Measurements from ENCODE around the gene PLPPR3. TPM values are rescaled to one million over a fixed set of nuclear protein-coding genes. Genes with fewer than 3 reads are reported as not detected.

Gene PLPPR3
- total RNA-seq, 1 donor from 2014 or later = not detected

DNA sequence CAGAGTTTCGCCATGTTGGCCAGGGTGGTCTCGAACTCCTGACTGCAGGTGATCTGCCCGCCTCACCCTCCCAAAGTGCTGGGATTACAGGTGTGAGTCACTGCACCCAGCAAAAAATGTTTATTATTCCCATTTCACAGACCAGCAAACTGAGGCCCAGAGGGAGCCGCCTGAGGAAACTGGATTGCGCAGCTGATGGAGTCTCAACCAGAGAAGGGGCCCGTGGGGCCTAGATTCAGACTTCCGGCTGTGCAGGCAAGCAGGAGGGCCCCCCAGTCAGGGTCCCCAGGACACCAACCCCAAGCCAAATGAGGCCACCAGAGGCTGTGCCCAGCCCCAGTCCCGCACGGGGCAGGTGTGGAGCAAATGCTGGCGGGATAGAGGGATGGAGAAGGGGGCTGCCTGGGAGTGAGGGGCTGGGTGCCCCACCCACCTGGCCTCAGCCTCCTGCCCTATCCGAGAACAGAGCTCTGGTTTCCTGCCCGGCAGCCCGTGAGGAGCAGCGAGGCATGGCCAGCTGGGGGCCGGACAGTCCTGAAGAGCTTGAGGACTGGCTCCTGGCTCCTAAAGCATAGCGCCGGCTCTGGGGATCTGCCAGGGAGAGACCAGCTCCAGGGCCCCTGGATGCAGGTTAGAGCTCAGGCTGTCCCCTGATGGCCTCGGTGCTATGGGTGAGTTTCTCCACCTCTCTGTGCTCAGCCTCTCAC lies 48.9 kb downstream of the PLPPR3 start:
- no peak for DNase-seq (ENCODE audit: low spot score)

DNA sequence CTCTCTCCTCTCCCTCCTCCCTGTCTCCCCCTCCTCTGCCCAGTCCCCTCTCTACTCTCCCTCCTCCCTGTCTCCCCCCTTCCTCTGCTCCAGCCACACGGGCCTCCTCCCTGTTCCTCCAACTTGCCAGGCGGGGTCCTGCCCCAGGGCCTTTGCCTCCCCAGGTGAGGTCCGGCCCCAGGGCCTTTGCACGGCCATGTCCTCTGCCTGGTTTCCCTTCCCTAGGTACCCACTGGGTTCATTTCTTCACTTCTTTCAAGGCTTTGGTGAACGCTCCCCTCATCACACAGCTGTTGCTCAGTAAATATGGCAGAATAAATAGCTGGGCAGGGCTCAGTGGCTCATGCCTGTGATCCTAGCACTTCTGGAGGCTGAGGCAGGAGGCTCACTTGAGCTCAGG lies 49.7 kb downstream of the PLPPR3 start:
- no peak for DNase-seq (ENCODE audit: low spot score)

DNA sequence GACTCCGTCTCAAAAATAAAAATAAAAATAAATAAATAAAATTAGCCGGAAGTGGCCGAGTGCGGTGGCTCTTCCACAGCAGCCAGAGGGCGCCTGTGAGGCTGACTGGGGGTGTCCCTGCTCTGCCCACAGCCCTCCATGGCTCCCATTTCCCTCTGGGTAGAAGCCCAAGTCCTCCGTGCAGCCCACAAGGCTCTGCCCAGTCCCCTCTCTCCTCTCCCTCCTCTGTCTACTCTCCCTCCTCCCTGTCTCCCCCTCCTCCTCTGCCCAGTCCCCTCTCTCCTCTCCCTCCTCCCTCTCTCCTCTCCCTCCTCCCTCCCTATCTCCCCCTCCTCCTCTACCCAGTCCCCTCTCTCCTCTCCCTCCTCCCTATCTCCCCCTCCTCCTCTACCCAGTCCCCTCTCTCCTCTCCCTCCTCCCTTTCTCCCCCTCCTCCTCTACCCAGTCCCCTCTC lies 50.4 kb downstream of the PLPPR3 start:
- no peak for DNase-seq (ENCODE audit: low spot score)

DNA sequence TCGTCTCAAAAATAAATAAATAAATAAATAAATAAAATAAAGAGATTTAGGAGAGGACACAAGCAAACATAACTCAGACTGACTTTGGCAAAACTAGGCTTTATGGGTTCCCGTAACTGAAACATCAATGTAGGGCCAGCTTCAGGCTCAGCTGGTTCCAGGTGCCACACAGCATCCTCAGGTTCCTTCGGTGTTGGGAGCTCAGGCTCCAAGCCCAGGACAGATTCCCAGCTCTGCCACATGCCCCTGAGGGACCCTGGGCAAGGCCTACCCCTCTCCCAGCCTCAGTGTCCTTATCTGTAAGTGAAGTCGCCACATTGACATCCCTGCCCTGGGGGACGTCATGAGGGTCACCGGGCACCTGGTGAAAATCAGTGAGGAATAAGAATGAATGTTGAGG lies 52.1 kb downstream of the PLPPR3 start:
- DNase-seq (ENCODE audit: low spot score) = no peak

DNA sequence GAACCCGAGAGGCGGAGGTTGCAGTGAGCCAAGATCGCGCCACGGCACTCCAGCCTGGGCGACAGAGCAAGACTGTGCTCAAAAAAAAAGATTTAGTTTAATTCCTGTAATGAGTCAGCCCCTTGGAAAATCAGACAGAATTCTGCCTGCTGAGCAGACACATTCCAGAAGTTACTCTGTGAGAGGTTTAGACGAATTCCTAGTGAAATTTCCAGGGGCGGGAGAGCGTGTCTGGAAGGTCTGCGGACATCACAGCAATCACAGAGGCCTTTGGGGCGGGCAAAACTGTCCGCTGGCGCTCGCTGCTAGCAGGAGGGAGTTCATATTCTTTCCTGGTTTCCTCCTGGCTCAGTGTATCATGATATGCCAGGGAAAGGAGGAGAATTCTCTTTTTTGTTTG lies 53.3 kb downstream of the PLPPR3 start:
- DNase-seq (ENCODE audit: low spot score) = no peak

DNA sequence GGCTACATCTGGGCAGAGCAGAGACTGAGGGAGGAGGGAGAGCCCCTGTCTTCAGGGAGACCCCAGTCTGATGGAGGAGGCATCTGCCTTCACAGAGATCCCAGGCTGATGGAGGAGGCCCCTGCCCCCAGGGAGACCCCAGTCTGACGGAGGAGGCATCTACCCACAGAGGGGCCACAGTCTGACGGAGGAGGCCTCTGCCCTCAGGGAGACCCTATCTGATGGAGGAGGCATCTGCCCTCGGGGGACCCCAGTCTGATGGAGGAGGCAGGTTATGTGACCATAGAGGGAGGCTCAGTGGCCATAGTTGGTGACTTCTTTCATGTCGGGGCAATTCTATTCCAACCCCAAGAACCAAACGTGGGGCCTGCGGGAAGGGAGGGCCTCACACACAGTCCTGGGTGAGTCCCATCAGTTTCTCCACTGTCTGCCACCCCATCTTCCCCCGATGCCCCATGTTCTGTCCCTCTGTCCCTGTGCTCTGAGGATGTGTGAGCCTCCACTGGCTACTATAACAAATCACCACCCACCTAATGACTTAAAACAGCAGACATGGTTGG lies 56.5 kb downstream of the PLPPR3 start:
- DNase-seq (ENCODE audit: low spot score) = no peak

DNA sequence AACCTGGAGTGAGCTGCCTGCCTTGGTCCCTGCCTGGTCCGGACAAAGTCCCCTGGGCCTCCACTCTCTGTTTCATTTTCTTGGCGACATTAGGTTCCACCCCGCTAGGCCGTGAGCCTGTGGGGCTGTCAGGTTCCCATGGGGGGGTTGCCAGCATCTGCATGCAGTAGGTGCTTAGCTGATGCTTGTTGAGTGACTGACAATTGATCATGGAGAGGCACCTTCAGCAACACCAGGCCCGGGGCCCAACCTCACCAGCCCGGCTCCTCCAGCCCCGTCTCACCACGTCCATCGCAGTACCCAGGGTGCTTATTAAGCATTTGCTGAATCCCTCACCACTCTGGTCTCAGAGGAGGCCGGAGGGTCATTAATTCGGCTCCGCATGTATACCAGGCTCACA lies 57.5 kb downstream of the PLPPR3 start:
- DNase-seq (ENCODE audit: low spot score) = no peak

DNA sequence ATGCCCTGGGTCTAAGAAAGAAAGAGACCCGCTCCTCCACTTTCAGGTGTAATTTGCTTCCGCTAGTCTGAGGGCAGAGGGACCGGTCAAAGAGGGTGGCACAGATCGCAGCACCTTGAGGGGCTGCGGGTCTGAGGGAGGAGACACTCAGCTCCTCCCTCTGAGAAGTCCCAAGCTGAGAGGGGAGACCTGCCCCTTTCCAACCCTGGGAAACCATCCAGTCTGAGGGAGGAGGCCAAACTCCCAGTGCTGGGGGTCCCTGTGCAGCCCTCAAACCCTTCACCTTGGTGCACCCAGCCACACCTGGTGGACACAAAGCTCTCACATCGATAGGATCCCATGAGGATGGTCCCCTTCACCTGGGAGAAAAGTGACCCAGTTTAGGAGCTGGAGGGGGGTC lies 57.9 kb downstream of the PLPPR3 start:
- DNase-seq (ENCODE audit: low spot score) = no peak

DNA sequence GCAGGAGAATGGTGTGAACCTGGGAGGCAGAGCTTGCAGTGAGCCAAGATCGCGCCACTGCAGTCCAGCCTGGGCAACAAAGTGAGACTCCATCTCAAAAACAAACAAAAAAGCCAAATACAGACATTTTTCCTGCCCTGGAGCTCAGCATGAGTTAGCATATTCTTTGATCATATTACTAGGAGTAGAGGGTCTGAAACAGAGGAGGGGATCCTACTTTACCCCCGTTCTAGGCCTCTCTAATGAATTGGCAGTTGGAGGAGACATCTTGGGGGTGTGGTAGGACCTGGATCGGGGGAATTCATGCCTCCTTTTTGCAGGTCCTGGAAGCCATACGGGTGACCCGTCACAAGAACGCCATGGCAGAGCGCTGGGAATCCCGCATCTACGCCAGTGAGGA lies 58.6 kb downstream of the PLPPR3 start:
- DNase-seq (ENCODE audit: low spot score) = no peak

Other genes with a start within 250 kb of the PLPPR3 start
- 273 TPM for gene BSG, start 249.4 kb downstream of the PLPPR3 start, total RNA-seq
- not detected for gene HCN2, start 232.1 kb downstream of the PLPPR3 start, total RNA-seq
- gene POLRMT, start 188.4 kb downstream of the PLPPR3 start, total RNA-seq = 56.4 TPM
- 0.29 TPM for gene FGF22, start 182.1 kb downstream of the PLPPR3 start, total RNA-seq
- gene RNF126, start 158.7 kb downstream of the PLPPR3 start, total RNA-seq = 54.5 TPM
- 29.8 TPM for gene FSTL3, start 145.6 kb downstream of the PLPPR3 start, total RNA-seq
- gene PRSS57, start 126.5 kb downstream of the PLPPR3 start, total RNA-seq = not detected
- 26.0 TPM for gene PALM, start 113.0 kb downstream of the PLPPR3 start, total RNA-seq
- gene MISP, start 70.8 kb downstream of the PLPPR3 start, total RNA-seq = 2.4 TPM
- gene PTBP1, start 24.5 kb downstream of the PLPPR3 start, total RNA-seq = 374 TPM
- gene AZU1, start 5.9 kb upstream of the PLPPR3 start, total RNA-seq = not detected
- gene PRTN3, start 19.0 kb upstream of the PLPPR3 start, total RNA-seq = not detected
- 0.81 TPM for gene ELANE, start 30.3 kb upstream of the PLPPR3 start, total RNA-seq
- 139 TPM for gene CFD, start 37.7 kb upstream of the PLPPR3 start, total RNA-seq
- gene MED16, start 71.2 kb upstream of the PLPPR3 start, total RNA-seq = 63.7 TPM
- gene RNU6-9, start 71.5 kb upstream of the PLPPR3 start, total RNA-seq = not detected
- gene R3HDM4, start 91.3 kb upstream of the PLPPR3 start, total RNA-seq = 69.5 TPM
- gene KISS1R, start 95.4 kb upstream of the PLPPR3 start, total RNA-seq = not detected
- 8.4 TPM for gene ARID3A, start 104.1 kb upstream of the PLPPR3 start, total RNA-seq
- gene WDR18, start 162.4 kb upstream of the PLPPR3 start, total RNA-seq = 36.6 TPM
- gene GRIN3B, start 178.5 kb upstream of the PLPPR3 start, total RNA-seq = not detected
- 210 TPM for gene TMEM259, start 199.2 kb upstream of the PLPPR3 start, total RNA-seq
- not detected for gene RNU6-2, start 199.6 kb upstream of the PLPPR3 start, total RNA-seq
- 223 TPM for gene CNN2, start 204.7 kb upstream of the PLPPR3 start, total RNA-seq
- gene ABCA7, start 218.2 kb upstream of the PLPPR3 start, total RNA-seq = 21.4 TPM
- gene ARHGAP45, start 245.2 kb upstream of the PLPPR3 start, total RNA-seq = 20.7 TPM